ENCODE data around the gene CACYBP.
"Not testable (repeated sequence)": the region's sequence is repeated elsewhere in the genome, so short reads cannot be mapped to it uniquely, and the experiment has no call there.

CACYBP gene

GRCh38 chr1:175009532-175009931, 9.8 kb downstream of the CACYBP start:
- DNase-seq (ENCODE audit: low spot score), result no peak

- no peak for DNase-seq (ENCODE audit: low spot score)
These were observed 13.7 kb downstream of the CACYBP start for GRCh38 chr1:175013445-175013844.

- no peak for DNase-seq (ENCODE audit: low spot score)
These were observed 15.5 kb downstream of the CACYBP start for GRCh38 chr1:175015243-175015642.

- no peak for DNase-seq (ENCODE audit: low spot score)
These were observed 19.8 kb downstream of the CACYBP start for GRCh38 chr1:175019524-175019923.

GRCh38 chr1:175023043-175023921, 23.5 kb downstream of the CACYBP start, which contains the start of gene MRPS14:
Gene MRPS14 (minus strand): TSS chr1:175023425. CDS start chr1:175023408, 17 bp downstream.
- peak; percentile 99 for DNase-seq (ENCODE audit: low spot score)

- not testable (repeated sequence) for DNase-seq (ENCODE audit: low spot score)
These were observed 24.1 kb downstream of the CACYBP start for GRCh38 chr1:175023922-175024242.

- DNase-seq (ENCODE audit: low spot score), result no peak
These were observed 25.0 kb downstream of the CACYBP start for GRCh38 chr1:175024773-175025172.

GRCh38 chr1:175033953-175034352, 34.2 kb downstream of the CACYBP start:
- DNase-seq (ENCODE audit: low spot score), result no peak

GRCh38 chr1:175034775-175035174, 35.0 kb downstream of the CACYBP start:
- DNase-seq (ENCODE audit: low spot score), result no peak

GRCh38 chr1:175035865-175036264, 36.1 kb downstream of the CACYBP start:
- DNase-seq (ENCODE audit: low spot score), result no peak

GRCh38 chr1:175036476-175036875, 36.7 kb downstream of the CACYBP start:
- no peak for DNase-seq (ENCODE audit: low spot score)

GRCh38 chr1:175037416-175037815, 37.7 kb downstream of the CACYBP start:
- DNase-seq (ENCODE audit: low spot score), result no peak

- no peak for DNase-seq (ENCODE audit: low spot score)
These were observed 40.7 kb downstream of the CACYBP start for GRCh38 chr1:175040324-175040879.

GRCh38 chr1:175042650-175043049, 42.9 kb downstream of the CACYBP start:
- no peak for DNase-seq (ENCODE audit: low spot score)

GRCh38 chr1:175043824-175044223, 44.1 kb downstream of the CACYBP start:
- DNase-seq (ENCODE audit: low spot score), result no peak

- DNase-seq (ENCODE audit: low spot score), result not testable (repeated sequence)
These were observed 44.8 kb downstream of the CACYBP start for GRCh38 chr1:175044591-175044990.

- DNase-seq (ENCODE audit: low spot score), result no peak
These were observed 45.4 kb downstream of the CACYBP start for GRCh38 chr1:175045097-175045496.

- no peak for DNase-seq (ENCODE audit: low spot score)
These were observed 45.8 kb downstream of the CACYBP start for GRCh38 chr1:175045519-175045918.

- DNase-seq (ENCODE audit: low spot score), result no peak
These were observed 51.2 kb downstream of the CACYBP start for GRCh38 chr1:175050992-175051391.

- DNase-seq (ENCODE audit: low spot score), result no peak
These were observed 55.0 kb downstream of the CACYBP start for GRCh38 chr1:175054736-175055135.
